IgD-negative memory B cell (primary cell): Measurements from ENCODE around the gene CSNK1A1. TPM values are rescaled to one million over a fixed set of nuclear protein-coding genes. Genes with fewer than 3 reads are reported as not detected.
"Not testable (repeated sequence)": the region's sequence is repeated elsewhere in the genome, so short reads cannot be mapped to it uniquely, and the experiment has no call there.

ENCODE experiments used
- H3K27ac Mint-ChIP-seq, 3 donors: one replicate each; pipeline ENCODE4 v1.8.0; 2020 to 2022; ENCODE audit warnings: mild to moderate bottlenecking in 3 of 3, mixed read lengths in 3 of 3, moderate library complexity in 1 of 3
- H3K27me3 Mint-ChIP-seq: one replicate; pipeline ENCODE4 v1.8.0; 2021; ENCODE audit warnings: mixed read lengths
- H3K36me3 Mint-ChIP-seq: one replicate; pipeline ENCODE4 v1.8.0; 2020; ENCODE audit warnings: mild to moderate bottlenecking, mixed read lengths
- H3K4me1 Mint-ChIP-seq, 3 donors: one replicate each; pipeline ENCODE4 v1.8.0; 2020 to 2022; ENCODE audit warnings: mixed read lengths in 3 of 3, mild to moderate bottlenecking in 1 of 3
- H3K4me3 Mint-ChIP-seq, 4 donors: one replicate each; pipeline ENCODE4 v1.8.0; 2020 to 2022; ENCODE audit warnings: mild to moderate bottlenecking in 4 of 4, mixed read lengths in 4 of 4, moderate library complexity in 3 of 4
- H3K9me3 Mint-ChIP-seq, 3 donors: one replicate each; pipeline ENCODE4 v1.8.0; 2020 to 2021; ENCODE audit warnings: mixed read lengths in 3 of 3, mild to moderate bottlenecking in 1 of 3
- polyA plus RNA-seq: library from polyadenylated mRNA; unstranded; fragments of 300-500 nt; fragmentation: Illumina TruSeq; gene quantifications from one replicate; pipeline ENCODE4 v1.2.3, GENCODE V29; 2021

Gene CSNK1A1
- polyA plus RNA-seq, result 124 TPM

GRCh38 chr5:149551227-149552037 is at the start of gene CSNK1A1:
TSS of gene CSNK1A1 (minus strand) at chr5:149551439. CDS start at chr5:149550964, 475 bp downstream.
- peak within 1 kb of the TSS; percentile 92 to 99 (median 98) for H3K4me3 Mint-ChIP-seq
- no peaks in the 10 kb centered on the region for H3K27me3 Mint-ChIP-seq
- H3K4me1 Mint-ChIP-seq, result peaks cover 22 to 34% (median 23%) of the 10 kb centered on the region in 3 donors
- no peaks in the 10 kb centered on the region for H3K9me3 Mint-ChIP-seq
- peak within 1 kb of the TSS; percentile 94 to 99 (median 97) for H3K27ac Mint-ChIP-seq
- peaks cover 2% of the 10 kb centered on the region for H3K36me3 Mint-ChIP-seq

DNA sequence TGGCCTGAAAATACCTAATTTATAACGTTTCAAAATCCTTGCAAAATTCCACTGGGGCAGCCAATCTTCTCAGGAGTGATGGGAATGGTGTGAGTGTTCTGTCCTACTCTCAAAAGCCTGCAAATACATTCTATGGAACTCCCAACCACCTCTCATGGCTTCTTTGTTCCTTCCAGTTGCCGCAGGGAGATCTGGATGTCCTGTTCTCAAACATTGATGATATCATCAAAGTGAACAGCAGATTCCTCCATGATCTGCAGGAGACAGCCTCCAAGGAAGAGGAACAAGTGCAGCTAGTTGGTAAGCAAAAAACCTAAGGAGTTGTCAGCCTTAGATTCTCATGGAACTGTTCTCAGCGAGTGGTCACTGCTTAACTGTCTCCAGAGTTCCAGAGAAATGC is 49.7 kb upstream of the CSNK1A1 start:
- Mint-ChIP-seq H3K9me3 (no peaks in the 10 kb centered on the region), H3K4me1 (peaks cover 17 to 22% (median 19%) of the 10 kb centered on the region in 3 donors), H3K27ac (peak overlapping the region in 1 of 3 donors; percentile 22), H3K36me3 (no peaks in the 10 kb centered on the region), H3K4me3 (no peak overlapping the region), H3K27me3 (peaks cover 2% of the 10 kb centered on the region)

DNA sequence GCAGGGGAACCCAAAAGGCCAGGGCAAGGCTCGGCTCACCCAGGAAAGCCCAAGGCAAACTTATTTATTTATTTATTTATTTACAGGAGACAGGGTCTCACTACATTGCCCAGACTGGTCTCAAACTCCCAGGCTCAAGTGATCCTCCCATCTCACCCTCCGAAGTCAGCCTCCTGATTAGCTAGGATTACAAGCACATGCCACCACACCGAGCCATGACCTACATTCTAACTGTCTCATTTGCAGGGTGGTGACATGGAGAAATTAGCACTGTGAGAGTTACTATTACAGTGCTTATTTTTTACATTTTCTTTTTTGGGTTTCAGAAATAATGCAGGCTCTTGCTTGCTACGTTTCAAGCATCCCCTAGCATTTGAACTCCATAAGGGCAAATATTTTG is 48.1 kb upstream of the CSNK1A1 start:
- Mint-ChIP-seq H3K4me3 (no peak overlapping the region), H3K36me3 (no peaks in the 10 kb centered on the region), H3K4me1 (peaks cover 12 to 22% (median 17%) of the 10 kb centered on the region in 3 donors), H3K27me3 (peaks cover 2% of the 10 kb centered on the region), H3K27ac (no peak overlapping the region), H3K9me3 (no peaks in the 10 kb centered on the region)

DNA sequence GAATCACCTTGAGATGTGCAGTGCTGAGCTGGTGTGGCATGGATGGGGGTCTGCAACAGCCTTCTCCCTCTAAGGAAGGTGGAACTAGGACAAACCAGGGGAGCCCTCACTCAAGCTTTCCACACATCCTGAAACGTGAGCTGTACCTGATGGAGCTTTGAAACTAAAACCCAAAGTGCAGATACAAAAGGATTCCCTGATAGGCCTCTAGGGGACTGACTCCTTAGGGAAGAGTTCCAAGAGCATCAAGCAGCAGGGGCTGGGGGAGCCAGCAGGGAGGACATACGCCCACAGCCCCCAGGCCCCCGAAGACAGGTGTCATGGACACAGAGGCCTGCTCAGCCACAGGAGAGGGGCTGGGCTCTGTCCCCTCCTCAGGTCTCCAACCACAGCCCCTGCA is 47.7 kb upstream of the CSNK1A1 start:
- Mint-ChIP-seq H3K4me1 (peaks cover 12 to 22% (median 17%) of the 10 kb centered on the region in 3 donors), H3K9me3 (no peaks in the 10 kb centered on the region), H3K4me3 (no peak overlapping the region), H3K36me3 (no peaks in the 10 kb centered on the region), H3K27ac (no peak overlapping the region), H3K27me3 (peaks cover 2% of the 10 kb centered on the region)

DNA sequence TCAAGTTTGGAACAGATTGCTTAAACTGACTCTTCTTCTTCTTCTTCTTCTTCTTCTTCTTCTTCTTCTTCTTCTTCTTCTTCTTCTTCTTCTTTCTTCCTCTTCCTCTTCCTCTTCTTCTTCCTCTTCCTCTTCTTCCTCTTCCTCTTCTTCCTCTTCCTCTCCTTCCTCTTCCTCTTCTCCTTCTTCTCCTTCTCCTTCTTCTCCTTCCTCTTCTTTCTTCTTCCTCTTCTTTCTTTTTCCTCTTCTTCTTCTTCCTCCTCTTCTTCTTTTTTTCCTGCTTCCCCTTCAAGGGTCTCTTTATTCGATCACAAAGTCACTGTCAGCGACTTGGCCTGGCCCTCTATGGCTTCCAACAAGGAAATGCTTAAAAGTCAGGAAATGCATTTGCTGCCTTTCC is 47.0 kb upstream of the CSNK1A1 start:
- not testable (repeated sequence) for H3K4me3 Mint-ChIP-seq, H3K27ac Mint-ChIP-seq, H3K9me3 Mint-ChIP-seq, H3K36me3 Mint-ChIP-seq, H3K27me3 Mint-ChIP-seq
- H3K4me1 Mint-ChIP-seq, result peaks cover 12 to 22% (median 17%) of the 10 kb centered on the region in 3 donors

DNA sequence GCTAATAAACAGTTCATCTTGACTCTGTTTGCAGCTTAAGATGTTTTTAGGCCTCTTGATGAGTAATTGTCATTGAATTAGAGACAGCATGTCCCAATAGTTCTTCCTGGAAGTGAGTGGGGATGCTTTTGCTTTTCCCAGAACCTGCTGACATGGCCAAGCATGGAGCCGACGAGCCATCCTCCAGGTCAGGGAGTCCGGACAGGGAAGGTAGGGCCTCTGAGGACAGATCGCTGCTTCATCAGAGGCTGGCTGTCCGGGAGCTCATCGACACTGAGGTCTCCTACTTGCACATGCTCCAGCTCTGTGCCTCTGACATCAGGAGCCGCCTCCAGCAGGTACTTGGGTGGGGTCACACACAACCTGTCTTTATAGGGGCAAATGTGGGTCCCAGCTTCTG is 46.4 kb upstream of the CSNK1A1 start:
- Mint-ChIP-seq H3K4me1 (peaks cover 12 to 22% (median 17%) of the 10 kb centered on the region in 3 donors), H3K9me3 (no peaks in the 10 kb centered on the region), H3K4me3 (no peak overlapping the region), H3K36me3 (no peaks in the 10 kb centered on the region), H3K27ac (no peak overlapping the region), H3K27me3 (peaks cover 3% of the 10 kb centered on the region)

- H3K4me3 Mint-ChIP-seq, result peak overlapping the region in 2 of 4 donors; percentile 75 to 77
- H3K27me3 Mint-ChIP-seq, result peaks cover 3% of the 10 kb centered on the region
- no peak overlapping the region for H3K27ac Mint-ChIP-seq
Measured at GRCh38 chr5:149596712-149597111, 45.5 kb upstream of the CSNK1A1 start.

GRCh38 chr5:149595105-149595504 is 43.9 kb upstream of the CSNK1A1 start:
- H3K9me3 Mint-ChIP-seq, H3K36me3 Mint-ChIP-seq, H3K4me3 Mint-ChIP-seq, H3K27me3 Mint-ChIP-seq, H3K27ac Mint-ChIP-seq: not testable (repeated sequence)
- peaks cover 17 to 23% (median 18%) of the 10 kb centered on the region in 3 donors for H3K4me1 Mint-ChIP-seq

More at GRCh38 chr5:149596712-149597111, 45.5 kb upstream of the CSNK1A1 start:
- Mint-ChIP-seq H3K4me1 (peaks cover 12 to 25% (median 17%) of the 10 kb centered on the region in 3 donors), H3K9me3 (no peaks in the 10 kb centered on the region), H3K36me3 (no peaks in the 10 kb centered on the region)

GRCh38 chr5:149594206-149594895 is 43.1 kb upstream of the CSNK1A1 start:
- peaks cover 3% of the 10 kb centered on the region for H3K27me3 Mint-ChIP-seq
- no peak overlapping the region for H3K27ac Mint-ChIP-seq
- H3K9me3 Mint-ChIP-seq, result no peaks in the 10 kb centered on the region
- H3K4me3 Mint-ChIP-seq, result no peak overlapping the region
- peaks cover 17 to 18% (median 18%) of the 10 kb centered on the region in 3 donors for H3K4me1 Mint-ChIP-seq
- H3K36me3 Mint-ChIP-seq, result no peaks in the 10 kb centered on the region

DNA sequence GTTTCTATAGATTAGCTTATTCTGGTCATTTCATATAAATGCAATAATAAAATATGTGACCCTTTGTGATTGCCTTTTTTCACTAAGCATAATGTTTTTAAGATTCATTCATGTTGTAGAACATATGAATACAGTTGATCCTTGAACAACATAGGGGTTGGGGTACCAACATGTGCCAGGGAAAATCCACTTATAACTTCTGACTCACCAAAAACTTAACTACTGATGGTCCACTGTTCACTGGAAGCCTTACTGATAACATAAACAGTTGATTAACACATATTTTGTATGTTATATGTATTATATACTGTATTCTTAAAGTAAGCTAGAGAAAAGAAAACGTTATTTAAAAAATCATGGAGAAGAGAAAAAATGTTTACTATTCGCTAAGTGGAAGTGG is 42.1 kb upstream of the CSNK1A1 start:
- no peaks in the 10 kb centered on the region for H3K9me3 Mint-ChIP-seq
- no peaks in the 10 kb centered on the region for H3K36me3 Mint-ChIP-seq
- peak overlapping the region in 1 of 3 donors; percentile 44 for H3K27ac Mint-ChIP-seq
- no peak overlapping the region for H3K4me3 Mint-ChIP-seq
- peaks cover 3% of the 10 kb centered on the region for H3K27me3 Mint-ChIP-seq
- H3K4me1 Mint-ChIP-seq, result peaks cover 16 to 17% (median 16%) of the 10 kb centered on the region in 3 donors

DNA sequence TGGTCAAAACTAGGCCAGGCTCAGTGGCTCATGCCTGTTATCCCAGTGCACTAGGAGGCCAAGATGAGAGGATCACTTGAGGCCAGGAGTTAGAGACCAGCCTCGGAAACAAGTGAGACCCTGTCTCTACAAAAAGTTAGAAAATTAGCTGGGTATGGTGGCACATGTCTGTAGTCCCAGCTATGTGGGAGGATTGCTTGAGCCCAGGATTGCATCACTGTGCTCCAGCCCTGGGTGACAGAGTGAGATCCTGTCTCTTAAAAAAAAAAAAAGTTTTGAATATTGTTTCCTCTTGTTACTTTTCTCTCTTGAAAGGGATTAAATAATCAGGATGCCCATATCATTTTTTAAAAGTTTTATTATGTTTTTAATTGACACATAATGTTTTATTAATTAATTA is 37.7 kb upstream of the CSNK1A1 start:
- Mint-ChIP-seq H3K4me1 (peaks cover 4 to 5% (median 4%) of the 10 kb centered on the region in 3 donors), H3K36me3 (no peaks in the 10 kb centered on the region), H3K27me3 (peaks cover 1% of the 10 kb centered on the region), H3K27ac (no peak overlapping the region), H3K4me3 (no peak overlapping the region), H3K9me3 (no peaks in the 10 kb centered on the region)

DNA sequence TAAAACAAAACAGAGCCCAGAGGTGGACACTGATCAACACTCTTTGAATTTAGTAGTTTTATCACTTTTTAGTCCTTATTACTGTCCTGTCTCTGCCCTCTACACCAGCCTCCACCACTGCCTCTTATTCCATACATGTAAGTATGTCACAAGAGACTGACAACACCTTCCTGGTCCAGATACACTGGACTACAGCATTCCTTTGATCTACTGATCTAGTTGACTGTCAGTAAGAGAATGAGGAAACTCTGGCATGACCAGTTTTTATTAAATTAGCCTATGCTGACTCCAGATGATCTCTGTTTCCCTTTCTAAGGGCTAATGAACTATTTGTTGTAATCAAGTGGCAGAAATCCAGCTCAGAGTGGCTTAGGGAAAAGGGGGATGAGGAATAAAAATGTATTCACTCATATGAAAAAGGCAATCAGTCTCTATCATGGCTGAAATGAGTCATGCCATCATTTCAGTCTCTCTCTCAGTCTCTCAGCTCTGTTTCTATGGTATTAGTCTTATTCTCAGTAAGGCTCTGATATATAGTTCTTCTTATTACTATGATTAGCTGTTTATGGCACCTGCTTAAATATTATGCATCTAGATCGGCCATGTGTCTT is 35.6 kb upstream of the CSNK1A1 start:
- Mint-ChIP-seq H3K27me3 (peaks cover 2% of the 10 kb centered on the region), H3K4me3 (no peak overlapping the region), H3K36me3 (no peaks in the 10 kb centered on the region), H3K9me3 (no peaks in the 10 kb centered on the region), H3K27ac (no peak overlapping the region), H3K4me1 (peaks cover 0 to 5% (median 4%) of the 10 kb centered on the region in 3 donors)

GRCh38 chr5:149585910-149586309 is 34.7 kb upstream of the CSNK1A1 start:
- Mint-ChIP-seq H3K36me3 (no peaks in the 10 kb centered on the region), H3K4me3 (no peak overlapping the region), H3K27ac (no peak overlapping the region), H3K4me1 (peaks cover 1 to 4% (median 3%) of the 10 kb centered on the region in 3 donors), H3K9me3 (no peaks in the 10 kb centered on the region), H3K27me3 (peaks cover 5% of the 10 kb centered on the region)

DNA sequence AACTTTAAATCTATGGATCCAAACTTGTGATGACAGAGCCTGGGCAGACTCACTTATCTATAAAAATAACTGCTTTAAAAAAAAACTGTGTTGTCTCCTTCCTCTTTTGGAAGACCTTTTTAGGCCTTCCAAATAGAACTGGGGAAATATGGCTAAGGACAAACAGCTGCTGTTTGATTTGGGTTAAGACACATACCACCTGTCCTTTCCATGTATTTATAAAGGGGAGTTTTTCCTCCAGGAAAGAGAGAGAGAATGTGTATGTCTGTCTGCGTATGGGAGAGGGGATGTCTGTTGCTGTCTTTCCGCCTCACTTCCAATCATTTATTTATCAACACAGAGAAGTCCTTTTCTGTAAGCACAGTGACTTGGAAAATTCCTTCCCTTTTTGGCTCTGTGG is 32.9 kb upstream of the CSNK1A1 start:
- Mint-ChIP-seq H3K4me1 (peaks cover 2 to 8% (median 7%) of the 10 kb centered on the region in 3 donors), H3K4me3 (no peak overlapping the region), H3K27me3 (peaks cover 9% of the 10 kb centered on the region), H3K27ac (no peak overlapping the region), H3K9me3 (no peaks in the 10 kb centered on the region), H3K36me3 (no peaks in the 10 kb centered on the region)

DNA sequence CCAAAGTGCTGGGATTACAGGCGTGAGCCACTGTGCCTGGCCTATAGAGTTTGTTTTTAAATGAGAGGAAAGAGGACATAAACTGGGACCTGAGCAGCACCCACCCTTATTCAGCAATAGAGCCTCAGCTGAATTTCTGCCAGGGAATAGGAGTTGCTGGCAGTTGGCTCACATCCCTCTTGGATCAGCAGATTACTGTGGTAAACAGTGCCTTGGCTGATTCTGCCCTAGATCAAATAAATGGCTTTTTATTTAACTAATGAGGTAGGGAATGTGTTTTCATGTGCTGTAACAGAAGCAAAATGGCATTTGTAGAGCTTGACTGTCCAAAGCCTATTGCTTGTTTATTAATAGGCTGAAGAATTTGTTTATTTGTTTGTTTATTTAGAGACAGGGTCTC is 32.2 kb upstream of the CSNK1A1 start:
- Mint-ChIP-seq H3K4me1 (peaks cover 2 to 8% (median 7%) of the 10 kb centered on the region in 3 donors), H3K4me3 (no peak overlapping the region), H3K27me3 (peaks cover 9% of the 10 kb centered on the region)

More for the DNA sequence above, 32.2 kb upstream of the CSNK1A1 start:
- Mint-ChIP-seq H3K36me3 (no peaks in the 10 kb centered on the region), H3K9me3 (no peaks in the 10 kb centered on the region), H3K27ac (no peak overlapping the region)
